ENCODE data around the gene APC.

Gene APC

DNA sequence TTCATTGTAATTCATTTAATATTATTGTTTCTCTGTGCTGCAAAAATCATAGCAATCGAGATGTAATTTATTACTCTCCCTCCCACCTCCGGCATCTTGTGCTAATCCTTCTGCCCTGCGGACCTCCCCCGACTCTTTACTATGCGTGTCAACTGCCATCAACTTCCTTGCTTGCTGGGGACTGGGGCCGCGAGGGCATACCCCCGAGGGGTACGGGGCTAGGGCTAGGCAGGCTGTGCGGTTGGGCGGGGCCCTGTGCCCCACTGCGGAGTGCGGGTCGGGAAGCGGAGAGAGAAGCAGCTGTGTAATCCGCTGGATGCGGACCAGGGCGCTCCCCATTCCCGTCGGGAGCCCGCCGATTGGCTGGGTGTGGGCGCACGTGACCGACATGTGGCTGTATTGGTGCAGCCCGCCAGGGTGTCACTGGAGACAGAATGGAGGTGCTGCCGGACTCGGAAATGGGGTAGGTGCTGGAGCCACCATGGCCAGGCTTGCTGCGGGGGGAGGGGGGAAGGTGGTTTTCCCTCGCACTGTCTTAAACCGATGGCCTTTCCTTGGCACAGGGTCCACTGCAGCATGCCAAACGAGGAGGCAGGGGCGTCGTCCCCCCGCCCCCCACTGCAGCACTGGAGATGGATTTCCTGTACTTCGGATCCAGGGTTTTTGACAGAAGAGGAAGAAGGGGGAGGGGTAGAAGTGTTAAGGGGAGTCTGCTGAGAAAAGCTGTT lies at the start of gene APC:
TSS of gene APC (plus strand) at position 423 of the 728 bp plus-strand sequence. CDS start 17,006 bp downstream, outside the sequence.
- Histone ChIP-seq H3K9ac (ENCODE audit: low read length) (peak within 1 kb of the TSS; percentile 54), H3K27me3 (ENCODE audit: low read depth, low read length) (no peaks in the 10 kb centered on the region), H3K36me3 (replicated peaks; ENCODE audit: low read depth, low read length) (no peaks in the 10 kb centered on the region), H3K4me2 (ENCODE audit: low read length) (peak within 1 kb of the TSS; percentile 97), H3K4me1 (ENCODE audit: low read length) (peaks cover 9% of the 10 kb centered on the region), H3K27ac (ENCODE audit: low read length) (no peak within 1 kb of the TSS), H4K20me1 (ENCODE audit: insufficient read depth, low read length) (no peaks in the 10 kb centered on the region), H3K9me3 (ENCODE audit: insufficient read depth, low read length) (no peaks in the 10 kb centered on the region), H3K4me3 (ENCODE audit: low read length) (peak within 1 kb of the TSS; percentile 85), H3K79me2 (ENCODE audit: low read length) (peaks cover 10% of the 10 kb centered on the region; the same call in 1 of the 2 replicates), H2AFZ (ENCODE audit: low read depth, low read length) (peak within 1 kb of the TSS; percentile 90)
- TF ChIP-seq, protein P1, sequence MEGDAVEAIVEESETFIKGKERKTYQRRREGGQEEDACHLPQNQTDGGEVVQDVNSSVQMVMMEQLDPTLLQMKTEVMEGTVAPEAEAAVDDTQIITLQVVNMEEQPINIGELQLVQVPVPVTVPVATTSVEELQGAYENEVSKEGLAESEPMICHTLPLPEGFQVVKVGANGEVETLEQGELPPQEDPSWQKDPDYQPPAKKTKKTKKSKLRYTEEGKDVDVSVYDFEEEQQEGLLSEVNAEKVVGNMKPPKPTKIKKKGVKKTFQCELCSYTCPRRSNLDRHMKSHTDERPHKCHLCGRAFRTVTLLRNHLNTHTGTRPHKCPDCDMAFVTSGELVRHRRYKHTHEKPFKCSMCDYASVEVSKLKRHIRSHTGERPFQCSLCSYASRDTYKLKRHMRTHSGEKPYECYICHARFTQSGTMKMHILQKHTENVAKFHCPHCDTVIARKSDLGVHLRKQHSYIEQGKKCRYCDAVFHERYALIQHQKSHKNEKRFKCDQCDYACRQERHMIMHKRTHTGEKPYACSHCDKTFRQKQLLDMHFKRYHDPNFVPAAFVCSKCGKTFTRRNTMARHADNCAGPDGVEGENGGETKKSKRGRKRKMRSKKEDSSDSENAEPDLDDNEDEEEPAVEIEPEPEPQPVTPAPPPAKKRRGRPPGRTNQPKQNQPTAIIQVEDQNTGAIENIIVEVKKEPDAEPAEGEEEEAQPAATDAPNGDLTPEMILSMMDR (IDR thresholded peaks at IDR 0.05; ENCODE audit: low read depth, low read length) = no peak
- no peak for TF ChIP-seq EZH2phosphoT487 (IDR thresholded peaks at IDR 0.05; ENCODE audit: low read depth)

DNA sequence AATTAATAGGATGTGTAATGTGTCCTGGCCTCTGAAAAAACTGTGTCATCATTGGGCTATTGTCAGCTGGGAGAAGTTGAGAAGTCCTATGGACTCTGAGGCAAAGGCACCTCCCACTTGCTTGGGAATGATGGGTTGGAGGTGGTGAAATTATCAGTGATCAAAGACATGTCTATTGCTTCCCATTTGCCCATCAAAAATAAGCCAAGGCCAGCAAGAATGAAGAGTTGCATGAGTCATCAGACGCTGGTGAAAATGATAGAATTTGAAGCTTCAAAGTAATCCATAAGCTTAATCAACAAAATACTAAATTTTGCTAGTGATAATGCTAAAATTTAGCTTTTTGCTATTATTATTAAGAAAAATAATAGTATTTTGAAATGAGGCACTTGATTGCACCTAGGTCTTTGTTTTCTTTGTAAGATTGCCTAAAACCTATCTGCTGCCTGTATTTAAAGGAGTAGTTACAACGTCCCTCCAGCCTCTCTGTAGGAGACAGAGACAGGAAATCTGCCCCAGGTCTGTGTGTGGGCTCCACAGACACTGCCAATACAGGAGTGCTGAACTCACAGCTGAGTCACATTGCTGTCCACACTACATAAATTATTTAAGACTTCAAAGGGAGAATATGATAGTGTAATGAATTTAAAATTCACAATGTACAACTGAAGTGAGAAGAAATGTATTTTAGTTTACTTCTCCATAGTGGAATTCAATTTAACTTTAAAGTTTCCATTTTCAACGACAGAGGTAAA lies 48.4 kb upstream of the APC start:
- Histone ChIP-seq H4K20me1 (ENCODE audit: insufficient read depth, low read length) (no peaks in the 10 kb centered on the region), H3K9ac (ENCODE audit: low read length) (no peak overlapping the region), H3K4me3 (ENCODE audit: low read length) (no peak overlapping the region), H3K4me2 (ENCODE audit: low read length) (no peak overlapping the region), H2AFZ (ENCODE audit: low read depth, low read length) (no peak overlapping the region), H3K27ac (ENCODE audit: low read length) (no peak overlapping the region), H3K27me3 (ENCODE audit: low read depth, low read length) (no peaks in the 10 kb centered on the region), H3K4me1 (ENCODE audit: low read length) (peaks cover 11% of the 10 kb centered on the region), H3K36me3 (replicated peaks; ENCODE audit: low read depth, low read length) (no peaks in the 10 kb centered on the region), H3K79me2 (ENCODE audit: low read length) (no peaks in the 10 kb centered on the region), H3K9me3 (ENCODE audit: insufficient read depth, low read length) (no peaks in the 10 kb centered on the region)
- TF ChIP-seq, protein P1 (IDR thresholded peaks at IDR 0.05; ENCODE audit: low read depth, low read length) = no peak
- no peak for TF ChIP-seq EZH2phosphoT487 (IDR thresholded peaks at IDR 0.05; ENCODE audit: low read depth)

DNA sequence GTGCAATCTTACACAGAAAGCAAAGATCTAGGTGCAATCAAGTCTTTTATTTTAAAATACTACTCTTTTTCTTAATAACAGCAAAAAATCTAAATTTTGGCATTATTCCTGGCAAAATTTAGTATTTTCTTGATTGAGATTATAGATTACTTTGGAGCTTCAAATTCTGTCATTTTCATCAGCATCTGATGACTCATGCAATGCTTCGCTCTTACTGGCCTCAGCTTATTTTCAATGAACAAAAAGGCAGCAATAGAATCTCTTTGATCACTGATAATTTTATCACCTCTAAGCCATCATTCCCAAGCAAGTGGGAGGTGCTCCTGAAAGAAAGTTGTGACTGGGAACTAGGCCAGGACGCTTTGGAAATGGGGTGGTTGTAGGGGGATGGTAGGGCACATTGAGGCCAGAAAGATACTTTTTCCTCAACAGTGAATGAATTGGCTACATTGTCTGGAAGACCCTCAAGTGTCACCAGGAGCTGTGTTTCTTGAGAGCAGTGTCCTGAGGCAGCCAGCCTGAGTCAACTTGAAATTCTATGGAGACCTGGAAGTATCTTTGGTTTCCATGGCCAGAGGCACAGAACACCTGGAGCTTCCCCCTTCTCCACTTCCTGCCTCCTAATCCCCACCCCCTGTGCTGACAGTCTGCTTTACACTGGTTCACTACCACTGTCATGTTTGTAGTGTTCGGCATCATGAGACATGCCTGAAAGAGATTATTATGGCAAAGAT lies 46.9 kb upstream of the APC start:
- H3K4me1 ChIP-seq (ENCODE audit: low read length) = peaks cover 11% of the 10 kb centered on the region

More for the DNA sequence above, 46.9 kb upstream of the APC start:
- Histone ChIP-seq H3K9ac (ENCODE audit: low read length) (no peak overlapping the region), H3K79me2 (ENCODE audit: low read length) (no peaks in the 10 kb centered on the region), H3K4me3 (ENCODE audit: low read length) (no peak overlapping the region), H3K36me3 (replicated peaks; ENCODE audit: low read depth, low read length) (no peaks in the 10 kb centered on the region), H3K9me3 (ENCODE audit: insufficient read depth, low read length) (no peaks in the 10 kb centered on the region), H2AFZ (ENCODE audit: low read depth, low read length) (no peak overlapping the region), H3K27ac (ENCODE audit: low read length) (no peak overlapping the region), H3K4me2 (ENCODE audit: low read length) (no peak overlapping the region), H3K27me3 (ENCODE audit: low read depth, low read length) (no peaks in the 10 kb centered on the region), H4K20me1 (ENCODE audit: insufficient read depth, low read length) (no peaks in the 10 kb centered on the region)
- no peak for TF ChIP-seq EZH2phosphoT487 (IDR thresholded peaks at IDR 0.05; ENCODE audit: low read depth)
- TF ChIP-seq, protein P1 (IDR thresholded peaks at IDR 0.05; ENCODE audit: low read depth, low read length) = no peak
